KG1 (cell line): ENCODE data around the gene PRR12.

Source experiments
- DNase-seq: peaks from one replicate; lab custom pipeline; 2025; lab: John Stamatoyannopoulos, UW

Gene PRR12

GRCh38 chr19:49560358-49560900, 30.6 kb upstream of the PRR12 start:
- no peak for DNase-seq

DNA sequence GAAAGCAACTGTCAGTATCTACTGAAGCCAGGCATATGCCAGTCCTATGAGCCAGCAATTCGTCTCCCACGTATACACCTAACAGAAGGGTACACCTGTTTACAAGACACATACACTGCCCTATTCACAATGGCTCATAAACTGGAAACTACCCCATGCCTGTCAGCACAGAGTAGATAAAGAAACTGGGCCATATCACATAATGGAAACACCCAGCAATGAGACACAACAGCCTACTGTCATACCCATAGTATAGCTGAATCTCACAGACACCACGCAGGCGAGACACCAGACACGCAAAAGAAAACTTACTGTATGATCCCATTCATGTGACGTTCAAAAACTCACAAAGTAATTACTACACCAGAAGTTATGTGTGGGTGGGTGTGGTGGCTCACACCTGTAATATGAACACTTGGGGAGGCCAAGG, 26.4 kb upstream of the PRR12 start:
- no peak for DNase-seq

- no peak for DNase-seq
Measured at GRCh38 chr19:49565261-49565660, 25.7 kb upstream of the PRR12 start.

DNA sequence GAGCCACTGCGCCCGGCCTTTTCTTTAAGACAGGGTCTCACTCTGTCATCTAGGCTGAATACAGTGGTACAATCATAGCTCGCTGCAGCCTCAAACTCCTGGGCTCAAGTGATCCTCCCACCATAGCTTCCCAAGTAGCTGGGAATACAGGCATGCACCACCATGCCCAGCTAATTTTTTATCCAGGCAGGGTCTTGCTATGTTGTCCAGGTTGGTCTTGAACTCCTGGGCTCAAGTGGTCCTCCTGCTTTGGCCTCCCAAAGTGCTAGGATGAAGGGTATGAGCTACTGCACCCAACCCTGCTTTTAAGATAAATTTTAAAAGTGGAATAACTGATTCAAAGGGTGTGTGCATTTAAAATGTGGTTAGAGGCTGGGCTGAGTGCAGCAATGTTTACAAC, 24.7 kb upstream of the PRR12 start:
- DNase-seq = no peak

- no peak for DNase-seq
Measured at GRCh38 chr19:49567861-49568441, 23.0 kb upstream of the PRR12 start.

DNA sequence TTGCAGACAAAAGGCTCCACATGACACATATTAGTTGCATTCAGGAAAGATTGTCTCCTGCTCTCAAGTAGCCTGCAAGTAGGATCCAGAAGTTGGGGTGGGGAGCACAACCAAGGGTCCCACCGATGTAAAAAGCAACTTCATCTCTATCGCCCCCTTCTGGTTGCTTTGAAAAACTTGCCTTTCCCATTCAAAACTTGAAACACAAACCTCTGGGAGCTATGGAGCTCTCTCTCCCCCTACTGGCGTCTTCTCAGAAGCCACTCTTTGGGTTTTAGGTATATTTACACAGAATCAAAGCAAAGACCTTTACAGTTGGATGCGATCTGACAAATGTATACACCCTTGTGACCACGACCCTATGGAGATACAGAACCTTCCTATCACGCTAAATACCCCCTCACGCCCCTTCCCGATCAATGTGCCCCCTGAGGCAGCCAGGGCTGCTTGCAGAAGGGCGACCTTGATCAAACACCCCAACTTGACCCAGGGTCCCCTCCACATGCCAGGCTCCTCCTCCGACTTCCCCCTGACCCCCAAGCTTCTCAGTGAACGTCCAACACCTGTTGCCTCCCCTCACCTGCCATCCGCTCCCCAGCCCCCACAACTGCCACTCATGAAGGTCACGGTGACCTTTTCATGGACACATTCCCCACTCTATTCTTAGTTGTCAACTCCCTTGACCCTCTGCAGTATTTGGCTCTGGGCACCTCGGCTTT, 20.7 kb upstream of the PRR12 start:
- DNase-seq = peak; percentile 91

- no peak for DNase-seq
Measured at GRCh38 chr19:49570997-49571676, 19.8 kb upstream of the PRR12 start.

- no peak for DNase-seq
Measured at GRCh38 chr19:49573009-49573408, 18.0 kb upstream of the PRR12 start.

DNA sequence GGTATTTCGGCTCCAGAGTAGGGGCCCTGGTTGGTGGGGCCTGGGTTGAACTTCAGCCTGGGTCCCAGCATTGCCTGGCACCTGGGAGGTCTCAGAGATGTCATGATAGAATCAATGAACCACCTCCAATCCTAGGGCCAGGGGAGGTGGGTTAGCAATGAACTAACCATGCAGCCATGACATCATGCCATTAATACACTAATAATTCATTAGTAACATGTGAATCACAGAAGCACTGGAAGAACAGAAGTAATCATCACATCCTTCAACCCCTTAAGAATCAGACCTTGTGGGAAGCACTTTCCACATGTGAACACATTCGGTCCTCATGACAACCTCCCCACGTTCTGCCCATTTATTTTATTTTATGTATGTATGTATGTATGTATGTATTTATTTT, 17.6 kb upstream of the PRR12 start:
- no peak for DNase-seq

DNA sequence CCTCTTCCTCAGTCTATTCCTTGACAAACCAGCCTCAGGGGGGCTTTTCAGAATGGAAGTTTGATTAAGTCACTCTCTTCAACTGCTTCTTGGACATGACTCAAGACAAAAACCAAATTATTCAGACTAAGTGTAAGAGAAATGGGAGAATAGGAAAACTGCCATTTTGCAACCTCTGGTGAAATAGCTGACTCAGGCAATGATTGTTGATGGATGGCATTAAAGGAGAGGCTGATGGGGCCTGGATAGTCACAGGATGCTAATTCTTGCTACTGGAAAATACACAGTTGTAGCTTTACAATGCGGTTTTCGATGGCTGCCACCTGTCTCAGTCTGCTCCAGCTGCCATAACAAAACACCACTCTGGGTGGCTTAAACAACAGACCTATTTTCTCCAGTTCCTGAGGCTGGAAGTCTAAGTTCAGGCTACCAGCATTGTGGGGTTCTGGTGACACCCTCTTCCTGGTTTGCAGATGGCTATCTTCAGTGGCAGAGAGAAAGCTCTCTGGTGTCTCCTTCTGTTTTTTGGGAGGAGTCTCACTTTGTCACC, 16.7 kb upstream of the PRR12 start:
- DNase-seq = no peak

GRCh38 chr19:49579193-49579592, 11.8 kb upstream of the PRR12 start:
- no peak for DNase-seq

DNA sequence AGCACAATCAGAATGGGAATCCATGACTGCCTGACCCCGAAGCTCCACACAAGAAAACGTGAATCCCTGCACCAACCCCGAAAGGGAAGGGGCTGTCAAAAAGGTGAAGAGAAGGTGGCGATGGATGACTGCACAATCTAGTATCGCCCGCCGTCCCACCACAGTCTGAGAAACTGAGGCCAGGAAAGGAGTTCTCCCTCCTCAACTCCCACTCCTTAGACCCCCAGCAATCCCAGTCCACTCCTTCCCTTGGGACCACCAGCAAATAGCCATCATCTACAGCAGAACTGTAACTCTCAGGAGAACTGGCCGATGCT, 11.1 kb upstream of the PRR12 start:
- no peak for DNase-seq

DNA sequence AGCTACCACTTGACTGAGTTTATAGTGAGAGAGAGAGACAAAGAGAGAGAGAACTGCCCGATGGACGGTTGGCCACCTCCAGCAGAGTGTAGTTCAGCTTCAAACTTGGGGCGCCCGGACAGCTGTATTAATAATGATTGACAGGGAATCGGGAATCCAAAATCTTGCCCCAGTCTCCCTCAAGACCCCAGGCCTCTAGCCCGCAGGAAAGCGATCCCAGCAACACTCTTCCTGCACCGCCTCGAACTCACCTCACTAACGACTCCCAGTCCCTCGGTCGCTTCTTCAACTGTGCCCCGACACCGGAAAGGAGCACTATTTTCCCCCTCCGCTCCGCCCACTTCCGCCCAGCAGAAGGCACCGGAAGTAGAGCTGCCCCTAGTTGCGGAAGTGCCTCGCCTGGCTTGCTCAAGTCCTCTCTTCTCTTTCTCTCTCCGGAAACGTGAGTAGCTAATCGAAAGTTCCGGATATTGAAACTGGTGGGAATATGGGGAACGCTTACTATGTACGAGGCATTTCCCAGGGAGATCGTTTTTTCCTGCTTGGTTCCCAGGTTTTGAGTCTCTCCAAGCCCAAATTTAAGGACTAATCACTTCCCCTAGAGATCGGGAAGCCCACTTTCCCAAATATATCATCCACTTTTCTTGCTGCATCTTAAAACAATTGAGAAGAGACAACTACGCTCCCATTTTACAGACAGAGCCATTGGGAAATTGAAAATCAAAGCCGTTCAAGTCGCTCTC, 10.5 kb upstream of the PRR12 start, which contains the start of gene NOSIP:
TSS of gene NOSIP (minus strand) at position 293 of the 743 bp plus-strand sequence. CDS start 19,865 bp downstream, outside the sequence.
- DNase-seq = peak; percentile 92

DNA sequence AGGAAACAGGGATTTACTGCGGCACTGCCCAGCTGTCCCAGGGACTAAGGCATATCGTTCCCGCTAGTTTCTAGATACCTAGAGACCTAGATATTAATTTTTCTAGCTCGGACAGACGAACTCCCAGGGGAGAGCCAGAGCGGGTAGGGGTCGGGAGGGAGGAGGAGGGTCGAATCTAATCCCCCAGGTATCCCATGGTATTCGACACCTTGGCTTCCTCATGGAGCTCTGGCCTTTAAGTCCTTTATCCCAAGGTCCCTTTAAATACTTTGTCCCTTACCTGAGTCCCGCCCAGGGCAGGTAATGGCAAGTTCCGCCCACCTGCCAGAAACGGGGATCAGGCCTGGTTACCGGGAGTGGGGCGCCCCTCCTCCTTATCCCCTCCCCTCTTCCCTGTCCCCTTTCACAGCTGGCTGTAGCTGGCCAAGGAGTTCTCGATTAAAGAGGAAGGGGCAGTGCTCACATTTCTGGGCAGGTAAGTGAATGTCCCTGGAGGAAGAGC, 9.9 kb upstream of the PRR12 start, which contains the start of gene PRRG2:
TSS of gene PRRG2 (plus strand) at position 310 of the 502 bp plus-strand sequence. CDS start 1,904 bp downstream, outside the sequence.
- DNase-seq = no peak

DNA sequence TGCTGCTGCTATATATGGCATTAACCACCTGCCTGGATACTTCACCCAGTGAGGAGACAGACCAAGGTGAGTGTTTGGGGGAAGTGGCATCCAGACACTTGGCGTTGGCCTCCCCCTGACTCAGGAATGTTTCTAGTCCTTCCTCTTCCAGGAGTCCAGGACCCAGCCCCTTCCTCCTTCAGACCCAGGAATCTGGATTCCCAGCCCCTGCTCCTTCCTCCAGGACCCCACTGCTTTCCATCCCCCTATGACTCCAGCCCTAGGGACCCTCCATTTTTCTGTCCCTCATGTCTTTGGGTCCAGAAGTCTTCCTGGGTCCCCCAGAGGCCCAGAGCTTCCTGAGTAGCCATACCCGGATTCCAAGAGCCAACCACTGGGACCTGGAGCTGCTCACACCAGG, 7.7 kb upstream of the PRR12 start:
- DNase-seq = no peak

DNA sequence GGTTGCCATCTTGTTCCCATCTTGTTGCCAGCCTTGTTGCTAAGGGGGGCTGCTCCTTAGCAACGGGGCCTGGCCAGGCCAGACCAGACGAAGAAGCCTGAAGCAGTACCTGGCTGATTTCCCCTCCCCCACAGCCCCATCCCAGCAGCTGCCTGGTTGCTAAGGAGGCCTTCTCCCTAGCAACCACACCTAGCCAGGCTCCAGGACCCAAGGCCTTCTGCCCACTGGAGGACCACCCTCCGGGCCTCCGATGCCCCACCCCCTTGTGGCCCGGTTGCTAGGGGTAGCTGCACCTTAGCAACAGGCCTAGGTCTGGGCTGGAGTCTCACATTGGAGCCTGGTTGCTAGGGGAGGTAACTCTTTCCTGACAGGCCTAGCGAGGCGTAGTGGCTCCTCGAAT, 6.0 kb upstream of the PRR12 start:
- no peak for DNase-seq

DNA sequence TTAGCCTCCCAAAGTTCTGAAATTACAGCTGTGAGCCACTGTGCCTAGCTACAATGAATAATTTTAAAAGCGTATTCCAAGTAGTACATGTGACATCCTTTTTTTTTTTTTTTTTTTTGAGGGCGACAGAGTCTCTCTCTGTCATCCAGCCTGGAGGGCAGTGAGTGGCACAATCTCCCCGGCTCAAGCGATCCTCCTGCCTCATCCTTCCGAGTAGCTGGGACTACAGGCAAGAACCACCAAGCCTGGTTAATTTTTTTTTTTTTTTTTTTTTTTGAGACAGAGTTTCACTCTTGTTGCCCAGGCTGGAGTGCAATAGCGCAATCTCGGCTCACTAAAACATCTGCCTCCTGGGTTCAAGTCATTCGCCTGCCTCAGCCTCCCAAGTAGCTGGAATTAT, 3.8 kb upstream of the PRR12 start:
- DNase-seq = no peak

DNA sequence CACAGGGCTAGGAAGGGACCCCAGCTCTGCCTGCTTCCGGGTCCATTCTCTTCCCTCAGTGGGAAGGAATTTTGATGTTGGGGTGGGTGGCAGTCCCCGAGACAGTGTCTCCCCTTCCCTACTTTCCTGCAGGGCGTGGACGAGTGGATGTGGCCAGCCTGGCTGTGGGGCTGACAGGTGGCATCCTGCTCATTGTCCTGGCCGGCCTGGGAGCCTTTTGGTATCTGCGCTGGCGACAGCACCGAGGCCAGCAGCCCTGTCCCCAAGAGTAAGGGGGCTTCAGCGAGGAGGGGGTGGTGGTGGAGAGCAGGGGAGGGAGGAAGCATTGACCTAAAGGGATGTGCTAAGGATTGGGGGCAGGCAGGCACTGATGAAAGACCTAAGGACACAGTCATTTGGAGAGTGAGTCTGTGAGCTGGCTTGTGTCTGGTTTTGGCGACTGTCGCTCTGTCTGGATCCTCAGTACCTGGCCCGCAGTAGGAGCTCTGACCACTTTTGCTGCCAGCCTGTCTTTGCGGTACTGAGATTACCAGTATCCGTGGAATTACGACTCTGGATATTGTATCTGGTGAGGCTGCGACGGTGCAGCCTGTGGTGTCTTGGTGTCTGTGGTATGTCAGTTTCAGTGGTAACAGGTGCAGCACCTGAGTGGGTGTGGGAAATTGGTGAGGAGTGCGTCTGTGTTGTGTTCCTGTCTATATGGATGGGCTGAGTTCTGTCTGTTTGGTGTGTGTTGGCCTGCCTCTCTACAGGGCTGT, 2.4 kb upstream of the PRR12 start:
- DNase-seq = no peak

GRCh38 chr19:49589502-49589905, 1.5 kb upstream of the PRR12 start:
- no peak for DNase-seq

- peak; percentile 98 for DNase-seq
Measured at GRCh38 chr19:49590071-49590970, 661 bp upstream of the PRR12 start.
